ENCODE results near the gene SLC37A2. TPM values are rescaled to one million over a fixed set of nuclear protein-coding genes. Genes with fewer than 3 reads are reported as not detected.
"Not testable (repeated sequence)": the region's sequence is repeated elsewhere in the genome, so short reads cannot be mapped to it uniquely, and the experiment has no call there.

The SLC37A2 gene
- total and polyA plus RNA-seq, 2 experiments from 2014 or later = 2.8 to 3.9 TPM

DNA sequence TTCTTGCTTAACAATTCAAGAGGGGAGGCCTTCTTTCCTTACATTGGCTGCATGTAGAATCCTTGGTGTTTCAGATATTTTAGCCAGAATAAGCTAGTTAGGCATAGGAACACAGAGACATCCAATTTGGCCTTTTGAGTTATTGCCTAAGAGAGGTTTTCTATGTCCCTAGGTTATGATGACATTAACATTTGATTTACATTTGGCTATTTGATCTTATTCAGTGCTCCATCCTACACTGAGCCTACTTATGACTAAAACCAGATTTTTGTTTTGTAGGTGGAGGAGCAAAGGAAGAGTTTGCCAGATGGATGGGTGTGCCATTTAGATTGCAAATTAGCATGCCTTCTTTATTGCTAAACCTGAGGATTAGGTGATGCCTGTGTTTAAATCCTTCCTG is 11.1 kb upstream of the SLC37A2 start:
- Histone ChIP-seq H3K36me3 (replicated peaks; ENCODE audit: insufficient read depth, low read depth) (no peaks in the 10 kb centered on the region), H3K27ac (no peak overlapping the region), H4K20me1 (ENCODE audit: insufficient read depth, poor library complexity, severe bottlenecking) (no peaks in the 10 kb centered on the region), H2AFZ (no peak overlapping the region), H3K4me2 (no peak overlapping the region), H3K9me3 (ENCODE audit: low read depth) (no peaks in the 10 kb centered on the region), H3K4me3 (no peak overlapping the region), H3K4me1 (ENCODE audit: insufficient read depth) (peaks cover 2% of the 10 kb centered on the region), H3K27me3 (no peaks in the 10 kb centered on the region), H3K79me2 (no peaks in the 10 kb centered on the region), H3K9me2 (replicated peaks; ENCODE audit: insufficient read depth) (no peaks in the 10 kb centered on the region)
- TF ChIP-seq EZH2 (IDR thresholded peaks at IDR 0.05; ENCODE audit: borderline replicate concordance) (no peak), EZH2phosphoT487 (IDR thresholded peaks at IDR 0.05; ENCODE audit: low read depth, severe bottlenecking, unreplicated experiment) (no peak)
- TF ChIP-seq, protein P1, sequence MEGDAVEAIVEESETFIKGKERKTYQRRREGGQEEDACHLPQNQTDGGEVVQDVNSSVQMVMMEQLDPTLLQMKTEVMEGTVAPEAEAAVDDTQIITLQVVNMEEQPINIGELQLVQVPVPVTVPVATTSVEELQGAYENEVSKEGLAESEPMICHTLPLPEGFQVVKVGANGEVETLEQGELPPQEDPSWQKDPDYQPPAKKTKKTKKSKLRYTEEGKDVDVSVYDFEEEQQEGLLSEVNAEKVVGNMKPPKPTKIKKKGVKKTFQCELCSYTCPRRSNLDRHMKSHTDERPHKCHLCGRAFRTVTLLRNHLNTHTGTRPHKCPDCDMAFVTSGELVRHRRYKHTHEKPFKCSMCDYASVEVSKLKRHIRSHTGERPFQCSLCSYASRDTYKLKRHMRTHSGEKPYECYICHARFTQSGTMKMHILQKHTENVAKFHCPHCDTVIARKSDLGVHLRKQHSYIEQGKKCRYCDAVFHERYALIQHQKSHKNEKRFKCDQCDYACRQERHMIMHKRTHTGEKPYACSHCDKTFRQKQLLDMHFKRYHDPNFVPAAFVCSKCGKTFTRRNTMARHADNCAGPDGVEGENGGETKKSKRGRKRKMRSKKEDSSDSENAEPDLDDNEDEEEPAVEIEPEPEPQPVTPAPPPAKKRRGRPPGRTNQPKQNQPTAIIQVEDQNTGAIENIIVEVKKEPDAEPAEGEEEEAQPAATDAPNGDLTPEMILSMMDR (IDR thresholded peaks at IDR 0.05; ENCODE audit: poor library complexity) = no peak
- no peak for DNase-seq (ENCODE audit: low spot score)

- no peaks in the 10 kb centered on the region for H3K9me3 ChIP-seq (ENCODE audit: low read depth)
- H4K20me1 ChIP-seq (ENCODE audit: insufficient read depth, poor library complexity, severe bottlenecking) = no peaks in the 10 kb centered on the region
- no peak overlapping the region for H3K4me2 ChIP-seq
- H3K9me2 ChIP-seq (replicated peaks; ENCODE audit: insufficient read depth) = no peaks in the 10 kb centered on the region
- H3K27me3 ChIP-seq = no peaks in the 10 kb centered on the region
- no peaks in the 10 kb centered on the region for H3K79me2 ChIP-seq
- H3K36me3 ChIP-seq (replicated peaks; ENCODE audit: insufficient read depth, low read depth) = no peaks in the 10 kb centered on the region
- H3K4me3 ChIP-seq = no peak overlapping the region
- H3K27ac ChIP-seq = no peak overlapping the region
- DNase-seq (ENCODE audit: low spot score) = no peak
- no peak overlapping the region for H2AFZ ChIP-seq
- peaks cover 4% of the 10 kb centered on the region for H3K4me1 ChIP-seq (ENCODE audit: insufficient read depth)
- WGBS (ENCODE audit: low lambda C conversion rate, missing lambda C conversion rate) = 93% methylated on average over 1 of the region's 1 CpG
- no peak for TF ChIP-seq EZH2 (IDR thresholded peaks at IDR 0.05; ENCODE audit: borderline replicate concordance)
- no peak for TF ChIP-seq EZH2phosphoT487 (IDR thresholded peaks at IDR 0.05; ENCODE audit: low read depth, severe bottlenecking, unreplicated experiment)
- TF ChIP-seq, protein P1 (IDR thresholded peaks at IDR 0.05; ENCODE audit: poor library complexity) = no peak
Measured at GRCh38 chr11:125053167-125053566, 9.9 kb upstream of the SLC37A2 start.

DNA sequence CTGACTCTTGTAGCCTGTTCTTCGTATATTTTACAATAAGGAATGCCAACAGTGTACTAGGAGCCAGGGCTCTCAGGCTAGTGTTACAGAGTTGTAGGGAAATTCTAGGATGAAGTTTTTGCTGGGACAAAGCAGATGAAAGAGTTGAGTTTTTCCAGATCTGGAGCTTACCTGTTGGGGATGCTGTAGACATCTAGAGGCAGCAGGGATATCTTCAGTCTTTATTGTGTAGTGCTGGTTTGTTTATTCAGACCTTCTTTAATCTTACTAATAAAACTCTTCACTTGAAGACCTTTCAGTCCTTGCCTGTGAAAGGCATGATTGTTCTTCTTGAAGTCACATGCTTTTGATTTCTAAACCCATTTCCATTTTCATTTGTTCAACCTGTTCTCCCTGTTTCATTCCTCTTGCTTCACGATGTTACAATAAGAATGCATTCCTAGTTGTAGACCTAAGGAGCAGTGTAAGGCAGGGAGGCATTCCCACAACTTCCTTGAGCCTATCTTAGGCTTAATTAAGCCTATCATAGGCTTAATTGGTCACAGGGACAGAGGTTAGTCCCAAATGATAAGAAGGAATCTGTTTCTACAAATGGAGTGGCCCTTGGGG is 7.9 kb upstream of the SLC37A2 start:
- Histone ChIP-seq H2AFZ (no peak overlapping the region), H3K4me1 (ENCODE audit: insufficient read depth) (peaks cover 4% of the 10 kb centered on the region), H3K27me3 (no peaks in the 10 kb centered on the region), H3K4me3 (no peak overlapping the region), H3K4me2 (no peak overlapping the region), H3K27ac (no peak overlapping the region), H3K9me3 (ENCODE audit: low read depth) (no peaks in the 10 kb centered on the region), H3K9me2 (replicated peaks; ENCODE audit: insufficient read depth) (no peaks in the 10 kb centered on the region), H3K36me3 (replicated peaks; ENCODE audit: insufficient read depth, low read depth) (no peaks in the 10 kb centered on the region), H3K79me2 (no peaks in the 10 kb centered on the region), H4K20me1 (ENCODE audit: insufficient read depth, poor library complexity, severe bottlenecking) (no peaks in the 10 kb centered on the region)
- DNase-seq (ENCODE audit: low spot score) = no peak
- 57% methylated on average over 2 of the region's 2 CpGs for WGBS (ENCODE audit: low lambda C conversion rate, missing lambda C conversion rate)
- TF ChIP-seq, protein P1 (IDR thresholded peaks at IDR 0.05; ENCODE audit: poor library complexity) = no peak

DNA sequence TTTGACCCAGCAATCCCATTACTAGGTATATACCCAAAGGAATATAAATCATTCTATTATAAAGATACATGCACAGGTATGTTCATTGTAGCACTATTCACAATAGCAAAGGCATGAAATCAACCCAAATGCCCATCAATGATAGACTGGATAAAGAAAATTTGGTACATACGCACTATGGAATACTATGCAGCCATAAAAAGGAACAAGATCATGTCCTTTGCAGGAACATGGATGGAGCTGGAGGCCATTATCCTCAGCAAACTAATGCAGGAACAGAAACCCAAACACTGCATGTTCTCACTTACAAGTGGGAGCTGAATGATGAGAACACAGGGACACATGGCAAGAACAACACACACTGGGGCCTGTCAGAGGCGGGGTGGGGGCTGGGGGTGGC is 7.0 kb upstream of the SLC37A2 start:
- 95% methylated on average over 2 of the region's 2 CpGs for WGBS (ENCODE audit: low lambda C conversion rate, missing lambda C conversion rate)
- not testable (repeated sequence) for H4K20me1 ChIP-seq (ENCODE audit: insufficient read depth, poor library complexity, severe bottlenecking); H3K36me3 ChIP-seq (replicated peaks; ENCODE audit: insufficient read depth, low read depth)

More for the DNA sequence above, 7.0 kb upstream of the SLC37A2 start:
- not testable (repeated sequence) for H3K79me2 ChIP-seq; H3K4me1 ChIP-seq (ENCODE audit: insufficient read depth); DNase-seq (ENCODE audit: low spot score); H3K27me3 ChIP-seq; H3K4me3 ChIP-seq; H3K27ac ChIP-seq; H2AFZ ChIP-seq; H3K9me2 ChIP-seq (replicated peaks; ENCODE audit: insufficient read depth); H3K4me2 ChIP-seq; H3K9me3 ChIP-seq (ENCODE audit: low read depth)
